IPS-NIHi11 (cell line): ENCODE results near the gene MDFI.

Source experiments
- DNase-seq: peaks from one replicate; pipeline ENCODE4 v3.0.0; 2012; ENCODE audit warnings: mixed read lengths, low spot score

MDFI gene

DNA sequence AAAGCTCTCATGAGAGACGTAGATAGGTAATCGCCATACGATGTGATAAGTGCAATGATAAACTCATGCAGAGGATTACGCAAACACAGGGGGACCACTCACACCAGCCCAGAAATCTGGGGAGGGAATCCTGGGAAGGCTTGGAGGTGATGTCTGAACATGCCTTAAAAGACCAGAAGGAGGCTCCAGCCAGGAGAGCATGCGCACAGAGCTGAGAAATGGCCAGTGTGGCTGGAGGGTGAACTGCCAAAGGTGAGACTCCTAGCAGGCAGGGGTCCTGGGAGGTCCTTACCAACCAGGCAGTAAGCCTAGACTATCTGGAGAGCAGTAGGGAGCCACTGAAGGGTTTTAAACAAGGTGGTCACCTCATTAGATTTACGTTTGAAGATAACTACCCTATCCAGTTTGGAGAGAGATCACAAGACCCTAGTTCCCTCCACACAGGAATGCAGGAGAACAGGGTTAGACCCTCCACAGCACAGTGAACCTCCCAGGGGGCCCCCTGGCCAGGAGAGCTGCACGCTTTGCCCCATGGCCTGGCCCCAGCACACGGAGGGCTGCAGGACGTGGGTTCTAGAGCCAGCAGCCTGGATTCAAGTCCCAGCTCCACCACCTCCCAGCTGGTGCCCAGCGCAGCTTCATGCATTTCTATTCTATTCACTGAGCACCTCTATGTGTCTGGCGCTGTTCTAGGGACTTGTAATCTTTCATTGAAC is 13.1 kb downstream of the MDFI start:
- no peak for DNase-seq

DNA sequence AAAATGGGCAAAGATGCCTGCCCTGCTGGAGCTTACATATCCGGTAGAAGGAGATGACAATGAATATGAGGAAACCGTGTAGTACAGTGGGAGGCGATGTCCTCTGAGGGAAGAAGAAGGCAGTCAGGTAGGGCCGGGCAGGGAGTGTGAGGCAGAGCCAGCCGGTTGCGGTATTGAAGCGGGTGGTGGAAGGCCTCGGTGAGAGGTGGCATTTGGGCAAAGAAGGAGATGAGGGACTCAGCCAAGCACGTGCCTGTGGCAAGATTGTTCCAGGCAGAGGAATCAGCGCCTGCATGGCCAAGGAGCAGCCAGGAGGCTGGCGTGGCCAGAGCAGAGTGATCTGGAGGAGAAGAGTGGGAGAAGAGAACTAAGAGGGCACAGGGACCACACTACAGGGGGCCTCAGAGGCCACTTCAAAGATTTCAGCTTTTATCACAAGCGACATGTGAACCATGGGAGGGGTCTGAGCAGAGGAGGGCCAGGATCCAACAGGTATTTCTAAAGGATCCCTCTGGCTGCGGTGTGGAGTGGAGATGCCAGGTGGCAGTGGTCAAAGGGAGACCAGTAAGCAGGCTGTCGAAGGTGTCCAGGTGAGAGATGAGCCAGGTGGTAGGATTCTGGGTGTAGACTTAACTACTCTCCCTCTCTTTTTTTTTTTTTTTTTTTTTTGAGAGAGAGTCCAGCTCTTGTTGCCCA is 13.8 kb downstream of the MDFI start:
- DNase-seq: no peak

GRCh38 chr6:41652866-41653652 is 14.8 kb downstream of the MDFI start:
- DNase-seq: no peak

DNA sequence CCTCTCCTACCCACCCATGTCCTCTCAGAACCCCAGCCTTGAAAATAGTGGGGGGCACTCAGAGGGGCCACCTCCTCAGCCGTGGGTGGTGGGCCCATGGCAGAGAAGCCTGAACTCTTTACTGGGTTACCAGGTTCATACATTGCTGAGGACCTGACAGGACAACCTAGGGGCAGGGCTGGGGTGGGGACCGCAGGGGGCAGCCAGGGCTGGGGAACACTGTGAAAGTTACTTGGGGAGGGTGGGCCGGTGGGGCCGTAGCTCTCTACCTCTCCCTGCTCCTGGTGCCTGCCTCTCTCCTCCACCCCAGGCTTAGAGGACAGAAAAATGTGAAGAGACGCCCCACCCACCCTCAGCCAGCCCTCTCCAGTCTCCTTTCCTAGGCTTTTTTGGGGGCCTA is 15.4 kb downstream of the MDFI start:
- no peak for DNase-seq

DNA sequence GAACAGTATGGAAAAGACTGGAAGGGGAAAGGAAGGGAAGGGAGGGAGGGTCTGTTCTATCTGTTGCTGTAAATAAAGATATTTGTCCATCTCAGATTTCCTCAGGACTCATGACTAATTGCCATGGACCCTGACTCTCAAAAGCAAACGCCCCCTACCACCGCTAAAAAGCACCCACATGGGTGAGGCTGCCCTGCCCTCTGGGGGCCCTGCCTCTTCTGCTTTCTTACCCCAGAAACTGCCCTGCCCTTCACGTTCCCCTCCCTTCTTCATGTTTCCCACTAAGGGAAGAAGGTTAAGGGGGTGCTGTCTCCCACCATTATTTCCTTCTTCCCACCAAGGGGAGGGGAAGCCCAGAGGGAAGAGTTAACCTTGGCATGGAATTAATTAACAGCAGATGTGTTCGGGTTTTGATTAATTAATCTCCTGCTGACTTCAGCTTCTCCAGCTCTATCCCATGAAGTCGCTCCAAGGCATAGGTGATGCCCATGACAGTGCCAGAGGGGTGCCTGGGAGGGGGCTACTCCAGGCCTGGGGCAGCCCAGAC is 16.0 kb downstream of the MDFI start:
- no peak for DNase-seq

DNA sequence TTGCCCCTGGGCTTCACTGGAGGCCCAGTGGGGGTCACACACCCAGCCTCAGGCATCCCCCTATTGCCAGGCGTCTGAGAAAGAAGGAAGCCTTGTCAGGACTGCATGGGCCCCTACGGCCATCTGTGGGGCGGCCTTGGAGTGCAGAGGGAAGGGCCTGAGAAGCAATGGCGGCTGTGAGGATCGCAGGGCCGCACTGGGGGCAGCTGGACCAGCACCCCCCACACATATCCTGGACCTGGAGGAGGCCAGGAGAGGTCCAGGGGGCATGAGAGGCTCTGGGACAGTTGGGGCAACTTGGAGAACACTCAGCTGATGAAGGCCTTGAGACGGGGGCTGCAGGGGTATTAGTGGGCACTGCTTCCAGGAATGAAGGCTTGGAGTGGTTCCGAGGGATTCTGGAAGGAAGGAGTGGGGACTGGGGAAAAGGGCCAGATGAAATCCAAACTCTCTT is 16.5 kb downstream of the MDFI start:
- DNase-seq: no peak

- DNase-seq: no peak
These were observed 16.9 kb downstream of the MDFI start for GRCh38 chr6:41655176-41655575.

DNA sequence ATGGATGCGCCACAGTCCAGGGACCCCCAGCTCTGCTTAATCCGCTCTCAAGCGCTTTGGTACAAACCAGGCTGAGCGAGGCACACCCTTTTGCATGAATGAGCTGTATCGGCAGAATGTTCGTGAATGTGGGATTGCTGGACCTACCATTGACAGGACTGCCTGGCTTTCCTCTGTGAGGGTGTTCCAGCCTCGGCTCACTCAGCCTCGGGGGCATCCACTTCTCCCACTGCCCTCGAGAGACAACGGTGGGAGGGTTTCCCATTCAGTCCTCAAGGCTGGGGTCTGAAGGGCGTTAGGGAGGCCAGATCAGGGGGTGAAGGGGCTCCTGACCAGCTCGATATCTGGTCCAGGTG is 17.4 kb downstream of the MDFI start:
- no peak for DNase-seq

GRCh38 chr6:41656002-41656691 is 17.9 kb downstream of the MDFI start:
- DNase-seq: no peak

DNA sequence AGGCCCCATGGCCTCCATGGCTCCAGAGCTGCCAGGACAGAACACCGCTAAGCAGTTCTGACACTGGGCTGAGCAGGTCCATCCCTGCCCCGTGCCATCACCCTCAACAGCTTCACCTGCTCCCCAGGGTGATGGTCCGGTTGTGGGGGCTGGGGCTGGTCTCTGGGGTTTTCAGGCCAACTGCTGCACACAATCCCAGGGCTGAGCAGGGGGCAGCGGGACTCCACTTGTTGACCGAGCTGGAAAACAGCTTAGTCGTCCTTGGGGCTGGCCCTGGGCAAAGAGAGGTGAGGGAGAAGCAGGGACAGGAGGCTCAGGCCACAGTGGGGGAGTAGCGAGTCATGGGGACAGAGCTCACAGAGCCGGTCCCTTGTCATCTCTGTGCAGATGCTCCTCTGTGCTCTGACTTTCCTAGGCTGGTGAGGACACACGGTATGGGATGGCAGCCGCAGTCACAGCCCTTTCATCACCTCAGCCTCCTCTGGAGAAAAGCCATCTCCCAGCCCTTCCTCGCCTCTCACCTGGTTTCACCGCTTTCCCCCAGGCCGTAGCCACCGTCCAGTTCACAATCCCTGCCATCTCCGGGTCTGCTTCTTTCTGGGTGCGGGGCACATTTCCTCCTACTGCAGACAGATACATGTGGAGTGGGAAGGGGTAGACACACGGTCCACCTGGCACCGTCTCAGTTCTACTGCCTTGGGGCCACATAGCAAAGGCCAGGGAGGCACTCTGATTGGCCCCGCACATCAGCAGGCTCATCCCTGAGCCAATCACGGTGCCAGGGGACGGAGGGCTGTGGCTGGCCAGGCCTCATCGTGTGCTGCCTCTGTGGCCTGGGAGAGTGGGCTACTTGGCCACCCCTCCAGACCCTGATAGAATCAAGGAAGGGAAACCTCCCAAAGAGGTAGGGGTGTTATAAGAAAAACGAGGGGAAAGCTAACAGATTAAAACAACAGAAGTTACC is 19.1 kb downstream of the MDFI start:
- DNase-seq: no peak

DNA sequence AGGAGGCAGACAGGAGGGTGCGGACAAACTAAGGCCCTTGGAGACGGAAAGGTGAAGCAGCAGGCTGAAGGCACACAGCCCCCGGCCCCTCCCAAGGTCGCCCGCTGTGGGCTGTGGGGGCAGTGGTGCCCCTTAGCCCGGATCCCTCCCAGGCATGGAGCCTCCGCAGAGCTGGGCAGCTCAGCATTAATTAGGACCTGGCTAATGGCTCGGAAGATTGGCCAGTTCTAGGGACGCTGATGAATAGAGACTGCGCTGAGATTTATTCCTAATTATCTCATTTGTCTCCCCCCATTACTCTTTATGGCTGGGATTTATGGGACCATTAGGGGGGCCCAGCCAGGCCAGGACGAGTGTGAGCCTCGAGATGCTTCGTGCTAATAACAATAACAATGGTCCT is 20.4 kb downstream of the MDFI start:
- no peak for DNase-seq

- DNase-seq: no peak
These were observed 21.7 kb downstream of the MDFI start for GRCh38 chr6:41659935-41660334.

- no peak for DNase-seq
These were observed 25.3 kb downstream of the MDFI start for GRCh38 chr6:41663568-41663967.

GRCh38 chr6:41664271-41664670 is 26.0 kb downstream of the MDFI start:
- no peak for DNase-seq

DNA sequence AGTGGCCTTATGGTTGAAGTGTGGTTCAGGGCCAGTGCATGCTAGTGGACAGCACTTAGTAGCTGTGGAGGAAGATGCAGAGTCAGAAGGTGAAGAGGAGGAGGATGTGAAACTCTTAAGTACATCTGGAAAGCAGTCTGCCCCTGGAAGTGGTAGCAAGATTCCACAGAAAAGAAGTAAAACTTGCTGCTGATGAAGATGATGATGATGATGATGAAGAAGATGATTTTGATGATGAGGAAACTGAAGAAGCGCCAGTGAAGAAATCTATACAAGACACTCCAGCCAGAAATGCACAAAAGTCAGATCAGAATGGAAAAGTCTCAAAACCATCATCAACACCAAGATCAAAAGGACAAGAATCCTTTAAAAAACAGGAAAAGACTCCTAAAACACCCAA is 28.9 kb downstream of the MDFI start:
- no peak for DNase-seq

DNA sequence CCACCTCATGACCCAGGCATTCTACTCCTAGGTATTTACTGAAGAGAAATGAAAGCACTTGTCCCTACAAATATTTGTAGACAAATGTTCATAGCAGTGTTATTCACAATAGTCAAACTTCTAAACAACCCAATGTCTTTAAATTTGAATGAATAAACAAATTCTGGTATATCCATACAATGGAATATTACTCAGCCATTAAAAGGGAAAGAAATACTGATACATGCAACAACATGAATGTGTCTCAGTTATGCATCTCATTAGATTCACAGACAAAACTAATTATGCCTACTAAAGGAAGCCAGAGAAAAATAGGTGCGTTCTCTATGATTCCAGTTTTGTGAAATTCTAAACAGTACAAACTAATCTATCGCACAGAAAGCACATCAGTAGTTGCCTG is 30.7 kb downstream of the MDFI start:
- no peak for DNase-seq

DNA sequence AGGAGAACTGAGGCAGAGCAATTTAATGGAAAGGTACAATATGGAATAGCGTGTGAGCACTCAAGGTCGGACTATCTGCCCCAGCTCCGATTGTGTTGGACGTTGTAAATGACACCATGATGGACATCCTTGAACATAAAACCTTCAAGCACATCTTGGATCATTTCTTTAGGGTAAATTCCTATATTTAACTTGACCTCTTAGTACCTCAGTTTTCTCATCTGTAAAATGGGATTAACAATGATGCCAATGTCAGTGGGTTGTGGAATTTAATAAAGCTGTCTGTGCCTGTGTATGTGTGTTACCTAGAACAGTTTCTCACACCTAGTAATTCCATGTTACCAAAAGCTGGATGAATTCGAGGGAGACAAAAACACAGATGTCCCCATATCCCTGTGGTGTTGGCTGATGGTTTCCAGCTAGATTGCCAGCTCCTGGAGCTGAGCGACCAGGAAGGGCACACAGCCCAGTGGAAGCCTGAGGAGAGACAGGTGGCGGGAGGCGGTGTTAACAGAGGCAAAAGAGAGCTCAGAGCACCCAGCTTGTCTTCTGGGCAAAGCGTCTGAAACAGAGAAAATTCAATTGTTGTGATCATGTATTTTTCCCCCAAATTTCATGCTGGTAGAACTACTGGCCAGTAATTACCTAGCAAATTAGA is 32.6 kb downstream of the MDFI start:
- DNase-seq: no peak

- no peak for DNase-seq
These were observed 33.1 kb downstream of the MDFI start for GRCh38 chr6:41671376-41671775.

- no peak for DNase-seq
These were observed 33.7 kb downstream of the MDFI start for GRCh38 chr6:41672016-41672415.
